Measurements from ENCODE around the gene GIMAP2.
"Not testable (repeated sequence)": the region's sequence is repeated elsewhere in the genome, so short reads cannot be mapped to it uniquely, and the experiment has no call there.

The GIMAP2 gene

GRCh38 chr7:150676854-150677253, 8.7 kb upstream of the GIMAP2 start:
- DNase-seq (ENCODE audit: low spot score), result not testable (repeated sequence)

GRCh38 chr7:150678601-150679000, 6.9 kb upstream of the GIMAP2 start:
- DNase-seq (ENCODE audit: low spot score), result not testable (repeated sequence)

- not testable (repeated sequence) for DNase-seq (ENCODE audit: low spot score)
Measured at GRCh38 chr7:150680364-150680763, 5.1 kb upstream of the GIMAP2 start.

- DNase-seq (ENCODE audit: low spot score), result no peak
Measured at GRCh38 chr7:150686030-150686631, 625 bp downstream of the GIMAP2 start.

GRCh38 chr7:150688630-150689029, 3.1 kb downstream of the GIMAP2 start:
- DNase-seq (ENCODE audit: low spot score), result no peak

- DNase-seq (ENCODE audit: low spot score), result no peak
Measured at GRCh38 chr7:150695654-150696053, 10.1 kb downstream of the GIMAP2 start.

- no peak for DNase-seq (ENCODE audit: low spot score)
Measured at GRCh38 chr7:150703209-150703608, 17.7 kb downstream of the GIMAP2 start.

GRCh38 chr7:150715293-150715692, 29.8 kb downstream of the GIMAP2 start:
- DNase-seq (ENCODE audit: low spot score), result no peak

GRCh38 chr7:150715738-150716137, 30.2 kb downstream of the GIMAP2 start:
- no peak for DNase-seq (ENCODE audit: low spot score)

- no peak for DNase-seq (ENCODE audit: low spot score)
Measured at GRCh38 chr7:150716368-150716767, 30.9 kb downstream of the GIMAP2 start, which contains the start of gene GIMAP1. Gene GIMAP1, plus strand, starts transcription at chr7:150716613. Its CDS starts 2,435 bp downstream, at chr7:150719048.

- DNase-seq (ENCODE audit: low spot score), result no peak
Measured at GRCh38 chr7:150716939-150717338, 31.4 kb downstream of the GIMAP2 start.

- no peak for DNase-seq (ENCODE audit: low spot score)
Measured at GRCh38 chr7:150717814-150718420, 32.4 kb downstream of the GIMAP2 start.

- no peak for DNase-seq (ENCODE audit: low spot score)
Measured at GRCh38 chr7:150719436-150719835, 33.9 kb downstream of the GIMAP2 start.

GRCh38 chr7:150719960-150720891, 34.7 kb downstream of the GIMAP2 start:
- DNase-seq (ENCODE audit: low spot score), result no peak

GRCh38 chr7:150721970-150722373, 36.5 kb downstream of the GIMAP2 start:
- DNase-seq (ENCODE audit: low spot score), result no peak

GRCh38 chr7:150722431-150722931, 37.0 kb downstream of the GIMAP2 start:
- DNase-seq (ENCODE audit: low spot score), result no peak

- DNase-seq (ENCODE audit: low spot score), result no peak
Measured at GRCh38 chr7:150723467-150723866, 38.0 kb downstream of the GIMAP2 start.

- no peak for DNase-seq (ENCODE audit: low spot score)
Measured at GRCh38 chr7:150727381-150727780, 41.9 kb downstream of the GIMAP2 start.

GRCh38 chr7:150728011-150728410, 42.5 kb downstream of the GIMAP2 start:
- no peak for DNase-seq (ENCODE audit: low spot score)

GRCh38 chr7:150728609-150729008, 43.1 kb downstream of the GIMAP2 start:
- no peak for DNase-seq (ENCODE audit: low spot score)

GRCh38 chr7:150731916-150732315, 46.4 kb downstream of the GIMAP2 start:
- DNase-seq (ENCODE audit: low spot score), result no peak

- DNase-seq (ENCODE audit: low spot score), result no peak
Measured at GRCh38 chr7:150732786-150733481, 47.4 kb downstream of the GIMAP2 start.
